Chondrocyte (in vitro differentiated cells): ENCODE data around the gene SUMF1. TPM values are rescaled to one million over a fixed set of nuclear protein-coding genes. Genes with fewer than 3 reads are reported as not detected.

Source experiments
- DNase-seq: peaks from one replicate; pipeline ENCODE4 v3.0.0; 2021; ENCODE audit warnings: mixed read lengths, low spot score
- H3K27ac Mint-ChIP-seq: one replicate; pipeline ENCODE4 v1.8.0; 2021; ENCODE audit warnings: mild to moderate bottlenecking, moderate library complexity, mixed read lengths; ENCODE audit not compliant: unreplicated experiment
- H3K27me3 Mint-ChIP-seq: 2 replicates; pipeline ENCODE4 v1.8.0; 2021; ENCODE audit warnings: low read depth, mixed read lengths
- H3K36me3 Mint-ChIP-seq: 2 replicates; pipeline ENCODE4 v1.8.0; 2021; ENCODE audit warnings: low read depth, mixed read lengths
- H3K4me1 Mint-ChIP-seq: 2 replicates; pipeline ENCODE4 v1.8.0; 2021; ENCODE audit warnings: low read depth, mild to moderate bottlenecking, mixed read lengths
- H3K4me3 Mint-ChIP-seq: one replicate; pipeline ENCODE4 v1.8.0; 2021; ENCODE audit warnings: mild to moderate bottlenecking, moderate library complexity, mixed read lengths; ENCODE audit not compliant: unreplicated experiment
- H3K9me3 Mint-ChIP-seq: 2 replicates; pipeline ENCODE4 v1.8.0; 2021; ENCODE audit warnings: low read depth, mixed read lengths
- CTCF ChIP-seq: fragments of 200-600 bp; sonication (generic); IDR thresholded peaks from 2 replicates; pipeline ENCODE4 v1.5.0; 2021; ENCODE audit warnings: antibody characterized with exemption, mild to moderate bottlenecking, moderate library complexity
- total RNA-seq: library from RNA; stranded (reverse); gene quantifications from 3 replicates; pipeline ENCODE4 v1.2.1, GENCODE V29; 2021

Gene SUMF1
- total RNA-seq, 1 donor from 2014 or later, result 33.0 TPM

DNA sequence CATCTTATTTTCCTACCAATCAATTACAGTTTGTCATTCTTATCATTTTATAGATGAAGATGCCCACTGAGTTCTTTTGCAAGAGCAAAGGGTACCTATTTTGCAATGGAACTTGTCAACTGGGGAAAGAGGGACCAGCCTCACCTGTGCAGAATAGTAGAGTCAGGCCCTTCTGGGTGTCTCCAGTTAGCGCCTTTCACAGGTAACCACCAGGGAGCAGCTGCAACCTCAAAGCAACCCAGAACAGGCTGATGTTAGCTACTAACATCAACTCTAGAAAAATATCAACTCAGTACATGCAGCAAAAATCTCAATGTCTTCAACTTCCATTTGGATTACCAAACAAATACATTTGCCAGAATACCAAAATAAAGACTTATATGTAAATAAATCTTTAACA lies 47.1 kb downstream of the SUMF1 start:
- no peak for TF ChIP-seq CTCF
- Mint-ChIP-seq H3K27me3 (no peaks in the 10 kb centered on the region), H3K36me3 (no peaks in the 10 kb centered on the region), H3K27ac (no peak overlapping the region), H3K4me1 (peaks cover 53% of the 10 kb centered on the region), H3K9me3 (no peaks in the 10 kb centered on the region), H3K4me3 (no peak overlapping the region)
- DNase-seq, result no peak

DNA sequence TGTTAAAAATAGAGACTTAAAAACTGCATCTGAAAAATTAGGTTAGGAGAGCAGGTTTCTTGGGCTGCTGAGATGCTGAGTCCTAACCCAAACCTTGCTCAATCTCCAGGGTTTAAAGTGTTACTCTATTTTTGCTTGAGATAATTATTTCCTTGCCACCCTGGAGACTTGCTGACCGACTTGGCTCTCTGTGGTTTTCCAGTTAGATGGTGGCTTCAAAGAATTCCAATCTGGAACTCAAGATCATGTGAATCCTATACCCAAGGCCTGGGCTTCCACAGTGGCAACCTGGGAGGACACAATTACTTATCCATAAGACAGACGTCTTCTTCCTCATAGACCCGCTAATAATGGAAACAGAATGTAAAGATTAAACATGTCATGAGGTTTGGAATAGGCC lies 47.7 kb downstream of the SUMF1 start:
- Mint-ChIP-seq H3K4me3 (no peak overlapping the region), H3K27me3 (no peaks in the 10 kb centered on the region), H3K4me1 (peaks cover 57% of the 10 kb centered on the region), H3K9me3 (no peaks in the 10 kb centered on the region), H3K27ac (no peak overlapping the region), H3K36me3 (no peaks in the 10 kb centered on the region)
- DNase-seq, result no peak
- no peak for TF ChIP-seq CTCF

DNA sequence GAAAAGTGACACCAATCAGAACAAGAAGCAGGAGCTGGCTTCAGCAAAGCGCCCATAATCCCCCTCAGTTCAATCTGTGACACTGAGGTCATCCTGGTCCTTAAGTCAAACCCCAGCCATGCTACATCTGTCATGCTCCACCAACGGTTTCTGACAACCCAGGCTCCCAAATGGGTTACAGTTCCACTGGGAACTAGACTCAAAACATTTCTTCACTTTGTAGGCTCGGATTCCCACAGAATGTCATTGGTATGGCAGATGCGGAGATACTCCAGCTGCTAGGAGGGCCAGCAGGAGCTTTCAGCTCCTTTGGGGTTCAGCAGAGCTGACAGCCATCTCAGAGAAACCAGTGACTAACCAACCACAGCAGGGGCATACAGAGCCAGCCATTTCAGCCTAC lies 48.9 kb downstream of the SUMF1 start:
- peaks cover 60% of the 10 kb centered on the region for H3K4me1 Mint-ChIP-seq
- no peak for TF ChIP-seq CTCF
- H3K27me3 Mint-ChIP-seq, result no peaks in the 10 kb centered on the region
- H3K27ac Mint-ChIP-seq, result peak overlapping the region; percentile 96
- H3K4me3 Mint-ChIP-seq, result no peak overlapping the region
- H3K9me3 Mint-ChIP-seq, result no peaks in the 10 kb centered on the region
- no peak for DNase-seq
- H3K36me3 Mint-ChIP-seq, result no peaks in the 10 kb centered on the region

- Mint-ChIP-seq H3K36me3 (no peaks in the 10 kb centered on the region), H3K27ac (peak overlapping the region; percentile 96), H3K4me1 (peaks cover 55% of the 10 kb centered on the region), H3K4me3 (no peak overlapping the region), H3K9me3 (no peaks in the 10 kb centered on the region), H3K27me3 (no peaks in the 10 kb centered on the region)
- no peak for TF ChIP-seq CTCF
- DNase-seq, result no peak
These were observed 49.6 kb downstream of the SUMF1 start for GRCh38 chr3:4417449-4417848.

GRCh38 chr3:4416961-4417360 lies 50.1 kb downstream of the SUMF1 start:
- Mint-ChIP-seq H3K4me3 (no peak overlapping the region), H3K4me1 (peaks cover 59% of the 10 kb centered on the region), H3K9me3 (no peaks in the 10 kb centered on the region), H3K36me3 (peaks cover 3% of the 10 kb centered on the region), H3K27me3 (no peaks in the 10 kb centered on the region), H3K27ac (peak overlapping the region; percentile 96)
- no peak for DNase-seq
- TF ChIP-seq CTCF, result peak; percentile 26
